ENCODE data around the gene S100Z. TPM values are rescaled to one million over a fixed set of nuclear protein-coding genes. Genes with fewer than 3 reads are reported as not detected.
"Not testable (repeated sequence)": the region's sequence is repeated elsewhere in the genome, so short reads cannot be mapped to it uniquely, and the experiment has no call there.

S100Z gene
- total RNA-seq = under 1 TPM in 1 of 2 experiments, not detected in 1; 0.23 TPM

GRCh38 chr5:76849419-76850291 is at the start of gene S100Z:
S100Z (plus strand) TSS chr5:76850014; CDS start chr5:76875360, 25,346 bp downstream.
- POLR2A ChIA-PET = interaction anchor here (0.7 kb wide), 1 partner anchor 308 kb away, joined by 4 read pairs; no protein-coding TSS in a partner anchor
- CTCF ChIA-PET = no interaction called here

- CTCF ChIA-PET = no interaction called here
- POLR2A ChIA-PET = no interaction called here
Measured at GRCh38 chr5:76800579-76800978, 49.2 kb upstream of the S100Z start.

GRCh38 chr5:76801159-76801802 is 48.5 kb upstream of the S100Z start:
- CTCF ChIA-PET = no interaction called here
- POLR2A ChIA-PET = no interaction called here

GRCh38 chr5:76801803-76802195 is 48.0 kb upstream of the S100Z start:
- CTCF ChIA-PET = interaction anchor here (0.9 kb wide), 1 partner anchor 22 kb away, joined by 3 read pairs; no protein-coding TSS in a partner anchor
- POLR2A ChIA-PET = no interaction called here

GRCh38 chr5:76804266-76804665 is 45.5 kb upstream of the S100Z start:
- ChIA-PET CTCF (no interaction called here), POLR2A (no interaction called here)

- POLR2A ChIA-PET = no interaction called here
- CTCF ChIA-PET = interaction anchor here (0.7 kb wide), 1 partner anchor 13 kb away, joined by 3 read pairs; the partner anchor contains the start of gene F2RL1
Measured at GRCh38 chr5:76805821-76806505, 43.9 kb upstream of the S100Z start.

GRCh38 chr5:76807296-76807695 is 42.5 kb upstream of the S100Z start:
- CTCF ChIA-PET = no interaction called here
- POLR2A ChIA-PET = no interaction called here

GRCh38 chr5:76808141-76808691 is 41.6 kb upstream of the S100Z start:
- ChIA-PET CTCF (no interaction called here), POLR2A (no interaction called here)

GRCh38 chr5:76809141-76809540 is 40.7 kb upstream of the S100Z start:
- ChIA-PET CTCF (no interaction called here), POLR2A (no interaction called here)

- CTCF ChIA-PET = no interaction called here
Measured at GRCh38 chr5:76810236-76810635, 39.6 kb upstream of the S100Z start.

GRCh38 chr5:76811214-76811613 is 38.6 kb upstream of the S100Z start:
- ChIA-PET POLR2A (no interaction called here), CTCF (no interaction called here)

More at GRCh38 chr5:76810236-76810635, 39.6 kb upstream of the S100Z start:
- POLR2A ChIA-PET = no interaction called here

GRCh38 chr5:76812209-76812608 is 37.6 kb upstream of the S100Z start:
- POLR2A ChIA-PET, CTCF ChIA-PET: not testable (repeated sequence)

GRCh38 chr5:76813982-76814562 is 35.7 kb upstream of the S100Z start:
- ChIA-PET CTCF (interaction anchor here (0.9 kb wide), 1 partner anchor 39 kb away, joined by 3 read pairs; no protein-coding TSS in a partner anchor), POLR2A (no interaction called here)

- POLR2A ChIA-PET = no interaction called here
Measured at GRCh38 chr5:76816110-76816831, 33.5 kb upstream of the S100Z start.

GRCh38 chr5:76818844-76819831 is 30.7 kb upstream of the S100Z start, which contains the start of gene F2RL1:
F2RL1 (plus strand) TSS chr5:76819030; CDS start chr5:76819183, 153 bp downstream.
- ChIA-PET POLR2A (interaction anchor here (0.6 kb wide), 1 partner anchor 478 kb away, joined by 4 read pairs; no protein-coding TSS in a partner anchor), CTCF (interaction anchor here (0.7 to 1.2 kb wide), 2 partner anchors 14 to 209 kb away, joined by 3 read pairs; no protein-coding TSS in a partner anchor)

More at GRCh38 chr5:76816110-76816831, 33.5 kb upstream of the S100Z start:
- CTCF ChIA-PET = no interaction called here

- ChIA-PET POLR2A (no interaction called here), CTCF (interaction anchor here (0.7 to 1.2 kb wide), 2 partner anchors 15 to 208 kb away, joined by 3 read pairs; no protein-coding TSS in a partner anchor)
Measured at GRCh38 chr5:76819851-76820525, 29.8 kb upstream of the S100Z start.

GRCh38 chr5:76820526-76820890 is 29.3 kb upstream of the S100Z start:
- CTCF ChIA-PET = no interaction called here
- POLR2A ChIA-PET = no interaction called here

All from activated CD8-positive, alpha-beta memory T cell treated with anti-CD3 and anti-CD28 coated beads for 36 hours (primary cell).